ENCODE data around the gene CLMN.

DNA sequence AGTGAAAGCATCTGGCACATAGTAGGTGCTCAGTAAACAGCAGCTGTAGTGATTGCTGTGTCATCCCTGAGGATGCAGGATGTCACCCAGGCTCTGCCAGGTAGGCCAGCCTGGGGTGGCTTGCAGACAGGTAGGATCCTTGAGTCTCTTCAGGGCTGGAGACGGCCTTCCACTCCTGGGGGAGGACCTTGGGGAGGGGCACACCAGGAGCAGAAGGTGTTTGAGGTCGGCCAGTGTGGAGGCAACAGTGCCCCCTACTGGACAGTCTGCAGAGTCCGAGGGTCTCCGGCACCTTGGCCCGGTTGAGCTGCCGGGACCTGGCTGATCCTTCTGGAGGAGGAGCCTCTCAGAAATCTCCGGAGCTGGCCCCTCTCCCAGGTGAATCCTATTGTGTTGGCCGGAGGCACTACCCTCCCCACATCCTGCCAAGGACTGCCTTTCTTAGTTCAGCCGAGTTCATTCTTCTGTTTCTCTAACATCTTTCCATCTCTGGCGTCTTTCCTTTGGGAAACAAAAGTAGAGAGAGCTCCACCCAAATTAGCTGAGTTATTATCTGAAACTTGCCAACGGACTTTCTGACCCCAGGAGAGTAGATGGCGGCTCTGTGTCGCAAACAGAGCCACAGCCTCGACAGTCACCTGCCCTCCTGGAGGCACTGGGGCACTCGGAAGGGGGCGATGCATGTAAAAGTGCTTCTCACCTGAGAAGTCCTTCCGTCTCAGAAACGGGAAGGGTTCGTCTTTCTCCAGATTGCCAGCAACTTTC is 41.8 kb upstream of the CLMN start:
- TF ChIP-seq EZH2 (IDR thresholded peaks at IDR 0.05; ENCODE audit: insufficient read depth, poor library complexity, severe bottlenecking) (no peak), EZH2phosphoT487 (IDR thresholded peaks at IDR 0.05; ENCODE audit: insufficient read depth, low read depth) (no peak)

All from GM23248 (cell line).